Neural cell (in vitro differentiated cells): ENCODE data around the gene APPL1.

Experiments
- POLR2AphosphoS5 ChIP-seq: IDR thresholded peaks from 2 replicates; pipeline ENCODE4 v1.6.1; 2012
- TAF1 ChIP-seq: IDR thresholded peaks from 2 replicates; pipeline ENCODE4 v1.6.1; 2012; ENCODE audit warnings: low read depth
- TF ChIP-seq, protein P1 (sequence below): IDR thresholded peaks from 2 replicates; pipeline ENCODE4 v1.6.1; 2012; ENCODE audit warnings: borderline replicate concordance
- TF ChIP-seq, protein P2 (sequence below): fragments of 450-650 bp; IDR thresholded peaks from 2 replicates; pipeline ENCODE4 v1.5.1; 2014; ENCODE audit warnings: antibody characterized with exemption, mild to moderate bottlenecking, moderate library complexity; ENCODE audit not compliant: poor library complexity, severe bottlenecking

DNA sequence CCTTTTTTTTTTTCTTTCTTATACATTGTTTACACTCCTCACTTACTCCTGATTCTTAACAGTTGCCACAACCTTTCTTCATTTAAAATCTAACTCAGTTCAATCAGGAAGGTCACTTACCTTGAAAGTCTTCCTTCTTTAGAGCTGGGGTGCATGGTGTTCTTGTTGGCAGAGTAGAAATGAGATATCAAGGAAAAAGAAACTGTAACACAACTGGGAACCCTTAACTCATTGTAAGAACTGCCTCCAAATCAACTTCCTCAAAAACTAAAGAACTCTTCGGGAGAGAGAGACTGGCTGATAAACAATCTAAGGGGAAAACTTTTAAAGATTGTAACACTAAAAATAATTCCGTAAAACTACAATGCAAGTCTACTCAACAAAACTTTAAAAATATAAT lies 1.4 kb upstream of the APPL1 start:
- TF ChIP-seq, protein P1, sequence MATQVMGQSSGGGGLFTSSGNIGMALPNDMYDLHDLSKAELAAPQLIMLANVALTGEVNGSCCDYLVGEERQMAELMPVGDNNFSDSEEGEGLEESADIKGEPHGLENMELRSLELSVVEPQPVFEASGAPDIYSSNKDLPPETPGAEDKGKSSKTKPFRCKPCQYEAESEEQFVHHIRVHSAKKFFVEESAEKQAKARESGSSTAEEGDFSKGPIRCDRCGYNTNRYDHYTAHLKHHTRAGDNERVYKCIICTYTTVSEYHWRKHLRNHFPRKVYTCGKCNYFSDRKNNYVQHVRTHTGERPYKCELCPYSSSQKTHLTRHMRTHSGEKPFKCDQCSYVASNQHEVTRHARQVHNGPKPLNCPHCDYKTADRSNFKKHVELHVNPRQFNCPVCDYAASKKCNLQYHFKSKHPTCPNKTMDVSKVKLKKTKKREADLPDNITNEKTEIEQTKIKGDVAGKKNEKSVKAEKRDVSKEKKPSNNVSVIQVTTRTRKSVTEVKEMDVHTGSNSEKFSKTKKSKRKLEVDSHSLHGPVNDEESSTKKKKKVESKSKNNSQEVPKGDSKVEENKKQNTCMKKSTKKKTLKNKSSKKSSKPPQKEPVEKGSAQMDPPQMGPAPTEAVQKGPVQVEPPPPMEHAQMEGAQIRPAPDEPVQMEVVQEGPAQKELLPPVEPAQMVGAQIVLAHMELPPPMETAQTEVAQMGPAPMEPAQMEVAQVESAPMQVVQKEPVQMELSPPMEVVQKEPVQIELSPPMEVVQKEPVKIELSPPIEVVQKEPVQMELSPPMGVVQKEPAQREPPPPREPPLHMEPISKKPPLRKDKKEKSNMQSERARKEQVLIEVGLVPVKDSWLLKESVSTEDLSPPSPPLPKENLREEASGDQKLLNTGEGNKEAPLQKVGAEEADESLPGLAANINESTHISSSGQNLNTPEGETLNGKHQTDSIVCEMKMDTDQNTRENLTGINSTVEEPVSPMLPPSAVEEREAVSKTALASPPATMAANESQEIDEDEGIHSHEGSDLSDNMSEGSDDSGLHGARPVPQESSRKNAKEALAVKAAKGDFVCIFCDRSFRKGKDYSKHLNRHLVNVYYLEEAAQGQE = no peak
- TF ChIP-seq, protein P2, sequence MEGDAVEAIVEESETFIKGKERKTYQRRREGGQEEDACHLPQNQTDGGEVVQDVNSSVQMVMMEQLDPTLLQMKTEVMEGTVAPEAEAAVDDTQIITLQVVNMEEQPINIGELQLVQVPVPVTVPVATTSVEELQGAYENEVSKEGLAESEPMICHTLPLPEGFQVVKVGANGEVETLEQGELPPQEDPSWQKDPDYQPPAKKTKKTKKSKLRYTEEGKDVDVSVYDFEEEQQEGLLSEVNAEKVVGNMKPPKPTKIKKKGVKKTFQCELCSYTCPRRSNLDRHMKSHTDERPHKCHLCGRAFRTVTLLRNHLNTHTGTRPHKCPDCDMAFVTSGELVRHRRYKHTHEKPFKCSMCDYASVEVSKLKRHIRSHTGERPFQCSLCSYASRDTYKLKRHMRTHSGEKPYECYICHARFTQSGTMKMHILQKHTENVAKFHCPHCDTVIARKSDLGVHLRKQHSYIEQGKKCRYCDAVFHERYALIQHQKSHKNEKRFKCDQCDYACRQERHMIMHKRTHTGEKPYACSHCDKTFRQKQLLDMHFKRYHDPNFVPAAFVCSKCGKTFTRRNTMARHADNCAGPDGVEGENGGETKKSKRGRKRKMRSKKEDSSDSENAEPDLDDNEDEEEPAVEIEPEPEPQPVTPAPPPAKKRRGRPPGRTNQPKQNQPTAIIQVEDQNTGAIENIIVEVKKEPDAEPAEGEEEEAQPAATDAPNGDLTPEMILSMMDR = no peak
- TF ChIP-seq POLR2AphosphoS5 (no peak), TAF1 (no peak)
